ENCODE measurements around the gene ADD2.

Gene ADD2

DNA sequence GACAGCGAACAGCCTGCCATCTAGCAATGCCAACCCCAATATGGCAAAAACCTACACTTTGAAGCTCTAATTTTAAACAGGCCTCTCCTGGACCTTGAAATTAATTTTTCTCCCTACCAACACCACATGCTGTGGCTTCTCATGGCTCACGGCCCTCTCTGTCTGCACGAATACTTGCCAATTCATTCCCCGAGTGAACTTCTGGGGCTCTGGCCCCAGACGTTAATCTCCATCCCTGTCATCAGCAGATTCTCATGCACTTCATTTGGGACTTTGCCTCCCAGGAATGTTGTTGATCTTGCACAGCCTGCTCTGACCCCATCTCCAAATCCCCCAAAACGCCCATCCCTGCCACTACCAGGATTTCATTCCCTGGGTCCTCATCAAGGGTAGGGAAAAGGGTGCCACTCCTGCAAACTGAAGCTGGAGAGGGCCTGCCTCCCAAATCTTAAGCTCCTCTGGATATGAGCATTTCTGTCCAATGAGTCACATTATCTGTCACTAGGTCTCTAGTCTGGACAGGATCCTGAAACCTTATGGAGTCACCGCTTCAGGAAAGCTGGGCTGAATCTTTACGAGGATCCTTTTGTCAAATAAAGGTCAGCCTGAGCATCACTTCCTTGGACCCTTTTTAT, 12.0 kb upstream of the ADD2 start:
- no peak for DNase-seq

GRCh38 chr2:70779491-70779890, 11.5 kb upstream of the ADD2 start:
- DNase-seq = no peak

- DNase-seq = no peak
Observed at GRCh38 chr2:70778676-70779075, 10.7 kb upstream of the ADD2 start.

DNA sequence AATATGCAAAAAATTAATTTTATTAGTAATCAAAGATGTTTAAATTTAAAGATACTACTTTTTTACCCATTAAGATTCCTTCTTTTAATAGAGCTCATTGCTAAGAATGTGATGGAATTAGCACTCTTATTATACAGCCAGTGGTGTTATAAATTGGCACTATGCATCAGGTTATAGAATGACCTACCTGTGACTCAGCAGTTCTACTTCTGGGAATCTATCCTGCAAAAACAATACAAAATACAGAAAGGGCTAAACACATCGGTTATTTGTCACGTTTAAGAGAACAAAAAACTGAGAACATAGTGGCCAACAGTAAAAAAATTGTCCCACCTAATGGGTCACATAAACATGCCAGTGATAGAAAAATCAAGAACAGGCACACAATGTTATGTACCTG, 9.4 kb upstream of the ADD2 start:
- no peak for DNase-seq

- no peak for DNase-seq
Observed at GRCh38 chr2:70776266-70776665, 8.3 kb upstream of the ADD2 start.

- DNase-seq = peak; percentile 57
Observed at GRCh38 chr2:70775141-70775540, 7.1 kb upstream of the ADD2 start.

- no peak for DNase-seq
Observed at GRCh38 chr2:70772486-70773155, 4.6 kb upstream of the ADD2 start.

GRCh38 chr2:70771446-70771845, 3.4 kb upstream of the ADD2 start:
- no peak for DNase-seq

- no peak for DNase-seq
Observed at GRCh38 chr2:70769450-70769849, 1.4 kb upstream of the ADD2 start.

DNA sequence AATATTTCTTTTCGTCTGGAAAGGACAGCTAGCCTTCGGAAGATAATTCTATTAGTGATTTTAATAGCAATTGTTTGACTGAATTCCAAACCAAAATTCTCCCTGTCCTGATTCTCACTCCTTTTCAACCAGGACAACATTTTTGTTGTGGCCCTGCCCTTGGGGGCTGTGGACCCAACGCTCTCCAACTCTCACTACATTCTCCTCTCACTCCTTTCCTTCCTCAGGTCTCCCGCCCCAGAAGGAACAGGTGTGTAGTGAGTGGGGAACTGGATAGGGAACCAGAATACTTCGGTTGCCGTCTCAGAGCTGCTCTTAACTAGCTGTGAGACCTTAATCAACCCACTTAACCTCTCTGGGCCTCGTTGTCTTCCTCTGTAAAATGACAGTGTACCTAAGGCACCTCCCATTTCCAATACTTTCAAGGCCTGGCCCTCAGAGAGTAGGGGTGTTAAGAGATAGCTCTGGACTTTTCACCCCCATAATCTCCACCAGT, 638 bp upstream of the ADD2 start:
- no peak for DNase-seq

DNA sequence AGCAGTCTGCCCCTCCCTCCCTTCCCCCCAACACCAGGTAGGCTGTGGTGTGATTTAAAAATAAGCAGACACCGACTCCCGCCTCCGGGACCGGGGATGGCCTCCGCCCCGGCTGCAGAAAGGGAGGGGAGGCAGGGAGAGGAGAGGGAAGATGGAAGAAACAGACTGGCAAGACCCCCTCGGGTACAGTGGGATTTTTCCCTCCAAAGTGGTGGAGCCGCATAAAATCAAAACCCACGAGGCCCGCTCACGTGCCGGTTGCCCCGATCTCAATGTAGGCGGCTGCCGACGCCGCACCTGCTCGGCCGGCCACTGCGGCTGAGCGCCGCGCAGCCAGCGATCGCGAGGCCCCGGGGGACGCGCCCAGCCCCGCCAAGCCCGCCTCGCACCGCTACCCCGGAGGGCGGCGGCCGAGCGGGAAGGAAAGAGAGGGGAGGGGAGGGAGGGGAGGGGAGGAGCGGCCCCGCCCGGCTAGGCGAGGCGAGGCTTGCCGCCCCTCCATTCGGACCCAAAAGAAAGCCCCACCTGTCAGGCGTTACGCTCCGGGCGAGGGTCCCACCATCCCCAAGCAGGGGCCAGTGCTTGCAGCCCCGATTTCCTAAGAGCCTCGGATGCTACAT, 811 bp downstream of the ADD2 start:
- DNase-seq = no peak

DNA sequence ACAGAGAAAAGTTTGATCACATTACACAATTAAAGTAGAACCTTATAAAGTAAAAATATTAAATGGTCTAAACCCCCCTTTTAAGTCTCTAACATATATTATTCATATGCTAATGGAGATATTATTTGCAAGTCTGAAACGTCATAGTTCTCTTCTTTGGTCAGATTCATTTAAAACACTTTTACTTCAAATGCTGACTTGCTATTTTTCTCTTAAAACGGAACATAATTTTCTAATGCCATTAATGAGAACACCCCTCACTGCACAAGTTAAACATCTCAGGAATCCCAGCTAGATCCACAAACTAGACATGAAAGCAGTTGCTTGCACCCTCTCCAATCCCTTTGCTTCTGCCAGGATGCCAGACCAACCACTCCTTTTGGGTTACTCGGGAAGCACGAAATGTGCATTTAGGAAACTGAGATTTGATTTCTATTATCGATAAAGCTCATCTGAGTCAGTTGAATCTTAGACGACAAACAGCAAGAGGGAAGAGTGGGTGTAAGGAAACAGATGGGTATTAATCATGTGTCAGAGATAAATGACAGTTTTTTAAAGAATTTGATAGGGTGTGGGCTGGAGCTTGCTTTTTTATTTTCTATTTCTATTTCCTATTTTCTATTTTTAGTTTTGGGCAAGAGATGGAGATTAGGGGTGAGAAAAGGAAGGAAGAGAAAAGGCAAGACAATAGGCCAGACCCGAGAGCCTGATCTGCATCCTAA, 1.5 kb downstream of the ADD2 start:
- peak; percentile 41 for DNase-seq

- DNase-seq = no peak
Observed at GRCh38 chr2:70765507-70765906, 2.5 kb downstream of the ADD2 start.

GRCh38 chr2:70759446-70759845, 8.6 kb downstream of the ADD2 start:
- no peak for DNase-seq

GRCh38 chr2:70757966-70758365, 10.0 kb downstream of the ADD2 start:
- no peak for DNase-seq

GRCh38 chr2:70757360-70757759, 10.6 kb downstream of the ADD2 start:
- DNase-seq = no peak

DNA sequence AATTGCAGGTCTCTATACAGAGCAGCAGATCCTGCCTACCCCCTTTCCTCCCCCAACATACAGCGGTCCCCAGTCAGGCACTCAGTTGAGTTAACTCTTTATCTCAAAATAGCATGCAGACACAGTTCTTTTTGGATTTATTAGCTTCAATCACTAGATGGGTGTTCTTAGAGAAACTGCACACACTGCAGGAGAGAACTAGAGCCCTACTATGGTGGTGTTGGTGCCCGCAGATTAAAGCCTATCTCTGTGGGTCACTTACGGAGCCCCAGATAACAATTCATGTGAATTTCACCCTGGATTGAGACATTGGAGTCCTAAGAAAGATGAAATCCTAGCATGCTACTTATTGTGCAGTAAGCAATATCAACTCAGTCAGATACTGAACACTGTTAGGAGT, 11.9 kb downstream of the ADD2 start:
- no peak for DNase-seq

GRCh38 chr2:70753902-70754301, 14.1 kb downstream of the ADD2 start:
- DNase-seq = no peak

- peak; percentile 46 for DNase-seq
Observed at GRCh38 chr2:70753031-70753430, 15.0 kb downstream of the ADD2 start.

- no peak for DNase-seq
Observed at GRCh38 chr2:70752396-70752795, 15.6 kb downstream of the ADD2 start.

GRCh38 chr2:70751881-70752280, 16.1 kb downstream of the ADD2 start:
- no peak for DNase-seq

GRCh38 chr2:70750320-70750719, 17.7 kb downstream of the ADD2 start:
- DNase-seq = no peak

DNA sequence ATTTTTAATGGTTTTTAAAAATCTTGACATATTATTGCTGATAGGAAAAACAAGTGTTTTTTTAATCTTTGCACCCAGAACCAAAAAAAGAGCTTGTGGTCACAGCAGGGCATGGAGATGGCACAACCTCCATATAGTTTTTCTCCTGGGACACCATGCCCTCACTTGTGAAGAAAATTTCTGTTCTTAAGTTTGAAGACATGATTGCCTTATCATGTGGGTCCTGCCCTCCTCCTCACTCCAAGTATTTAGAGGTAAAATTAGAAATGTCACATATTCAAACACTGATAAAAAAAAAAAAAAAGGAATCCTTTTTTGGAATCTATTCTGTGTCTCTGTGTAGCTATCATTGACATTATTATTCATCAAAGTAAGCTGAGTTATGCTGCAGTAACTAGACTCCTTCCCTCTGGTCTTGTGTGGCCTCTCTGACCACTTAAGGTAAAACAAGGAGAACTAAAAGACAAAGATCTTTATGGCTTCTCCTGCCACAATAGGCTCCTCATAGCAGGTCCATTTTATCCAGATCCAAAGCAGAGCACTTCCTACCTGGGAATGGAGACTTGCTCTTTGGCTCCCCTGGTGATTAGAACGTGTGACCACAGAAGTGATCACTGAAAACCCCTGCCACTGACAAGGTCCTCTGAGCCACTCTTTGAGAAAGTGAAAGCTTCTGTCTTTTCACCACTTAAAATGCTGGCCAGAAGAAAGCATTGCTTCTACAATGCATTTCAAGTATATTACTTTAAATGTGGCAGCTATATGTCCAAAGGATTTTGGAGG, 19.8 kb downstream of the ADD2 start:
- DNase-seq = no peak
